ENCODE results near the gene DLL3. TPM values are rescaled to one million over a fixed set of nuclear protein-coding genes. Genes with fewer than 3 reads are reported as not detected.

The DLL3 gene
- total RNA-seq, 1 donor from 2014 or later = 0.53 TPM

GRCh38 chr19:39515551-39516191 lies 16.9 kb downstream of the DLL3 start:
- no peak for DNase-seq (ENCODE audit: low read depth, low spot score)

GRCh38 chr19:39516270-39516669 lies 17.5 kb downstream of the DLL3 start:
- no peak for DNase-seq (ENCODE audit: low read depth, low spot score)

GRCh38 chr19:39517432-39517831 lies 18.7 kb downstream of the DLL3 start:
- DNase-seq (ENCODE audit: low read depth, low spot score) = no peak

GRCh38 chr19:39518458-39518857 lies 19.7 kb downstream of the DLL3 start:
- no peak for DNase-seq (ENCODE audit: low read depth, low spot score)

GRCh38 chr19:39518975-39519374 lies 20.2 kb downstream of the DLL3 start:
- DNase-seq (ENCODE audit: low read depth, low spot score) = no peak

- DNase-seq (ENCODE audit: low read depth, low spot score) = no peak
Measured at GRCh38 chr19:39520541-39521484, 22.1 kb downstream of the DLL3 start.

GRCh38 chr19:39524495-39524894 lies 25.7 kb downstream of the DLL3 start:
- DNase-seq (ENCODE audit: low read depth, low spot score) = no peak

- no peak for DNase-seq (ENCODE audit: low read depth, low spot score)
Measured at GRCh38 chr19:39525205-39525604, 26.5 kb downstream of the DLL3 start.

- DNase-seq (ENCODE audit: low read depth, low spot score) = no peak
Measured at GRCh38 chr19:39531834-39532232, 33.1 kb downstream of the DLL3 start.

- DNase-seq (ENCODE audit: low read depth, low spot score) = peak; percentile 87
Measured at GRCh38 chr19:39532233-39533002, 33.7 kb downstream of the DLL3 start, which contains the start of gene EID2B. Gene EID2B (minus strand): TSS chr19:39532852. CDS start chr19:39532802, 50 bp downstream.

- DNase-seq (ENCODE audit: low read depth, low spot score) = no peak
Measured at GRCh38 chr19:39533003-39533512, 34.3 kb downstream of the DLL3 start.

- DNase-seq (ENCODE audit: low read depth, low spot score) = no peak
Measured at GRCh38 chr19:39533791-39534190, 35.0 kb downstream of the DLL3 start.

GRCh38 chr19:39539165-39539517 lies 40.4 kb downstream of the DLL3 start:
- DNase-seq (ENCODE audit: low read depth, low spot score) = no peak

GRCh38 chr19:39539518-39540332 lies 41.0 kb downstream of the DLL3 start, which contains the start of gene EID2:
Gene EID2 (minus strand): TSS chr19:39540161. CDS start chr19:39540079, 82 bp downstream.
- peak; percentile 81 for DNase-seq (ENCODE audit: low read depth, low spot score)

GRCh38 chr19:39540333-39540673 lies 41.6 kb downstream of the DLL3 start:
- DNase-seq (ENCODE audit: low read depth, low spot score) = no peak

- peak; percentile 47 for DNase-seq (ENCODE audit: low read depth, low spot score)
Measured at GRCh38 chr19:39542206-39542605, 43.5 kb downstream of the DLL3 start.

GRCh38 chr19:39543477-39543857 lies 44.7 kb downstream of the DLL3 start:
- no peak for DNase-seq (ENCODE audit: low read depth, low spot score)

GRCh38 chr19:39544226-39544903 lies 45.6 kb downstream of the DLL3 start:
- no peak for DNase-seq (ENCODE audit: low read depth, low spot score)

GRCh38 chr19:39544911-39545310 lies 46.2 kb downstream of the DLL3 start:
- DNase-seq (ENCODE audit: low read depth, low spot score) = no peak

GRCh38 chr19:39546599-39546998 lies 47.9 kb downstream of the DLL3 start:
- DNase-seq (ENCODE audit: low read depth, low spot score) = no peak
